NB4 (cell line): Measurements from ENCODE around the gene PAPSS2.
"Not testable (repeated sequence)": the region's sequence is repeated elsewhere in the genome, so short reads cannot be mapped to it uniquely, and the experiment has no call there.

Experiments
- MYC ChIP-seq: IDR thresholded peaks from 2 replicates; pipeline ENCODE4 v1.6.1; 2011; ENCODE audit warnings: low read depth, low read length
- POLR2A ChIP-seq: IDR thresholded peaks from 2 replicates; pipeline ENCODE4 v1.6.1; 2011; ENCODE audit warnings: mild to moderate bottlenecking; ENCODE audit not compliant: insufficient read length; ENCODE audit errors: extremely low read depth
- TF ChIP-seq, protein P1 (sequence below): IDR thresholded peaks from 2 replicates; pipeline ENCODE4 v1.6.1; 2011; ENCODE audit warnings: low read depth, low read length
- TF ChIP-seq, protein P2 (sequence below): IDR thresholded peaks from one replicate; pipeline ENCODE4 v1.5.1; 2012; ENCODE audit warnings: low read depth, low read length

- TF ChIP-seq, protein P1, sequence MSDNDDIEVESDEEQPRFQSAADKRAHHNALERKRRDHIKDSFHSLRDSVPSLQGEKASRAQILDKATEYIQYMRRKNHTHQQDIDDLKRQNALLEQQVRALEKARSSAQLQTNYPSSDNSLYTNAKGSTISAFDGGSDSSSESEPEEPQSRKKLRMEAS = not testable (repeated sequence)
- not testable (repeated sequence) for TF ChIP-seq POLR2A, MYC
- TF ChIP-seq, protein P2, sequence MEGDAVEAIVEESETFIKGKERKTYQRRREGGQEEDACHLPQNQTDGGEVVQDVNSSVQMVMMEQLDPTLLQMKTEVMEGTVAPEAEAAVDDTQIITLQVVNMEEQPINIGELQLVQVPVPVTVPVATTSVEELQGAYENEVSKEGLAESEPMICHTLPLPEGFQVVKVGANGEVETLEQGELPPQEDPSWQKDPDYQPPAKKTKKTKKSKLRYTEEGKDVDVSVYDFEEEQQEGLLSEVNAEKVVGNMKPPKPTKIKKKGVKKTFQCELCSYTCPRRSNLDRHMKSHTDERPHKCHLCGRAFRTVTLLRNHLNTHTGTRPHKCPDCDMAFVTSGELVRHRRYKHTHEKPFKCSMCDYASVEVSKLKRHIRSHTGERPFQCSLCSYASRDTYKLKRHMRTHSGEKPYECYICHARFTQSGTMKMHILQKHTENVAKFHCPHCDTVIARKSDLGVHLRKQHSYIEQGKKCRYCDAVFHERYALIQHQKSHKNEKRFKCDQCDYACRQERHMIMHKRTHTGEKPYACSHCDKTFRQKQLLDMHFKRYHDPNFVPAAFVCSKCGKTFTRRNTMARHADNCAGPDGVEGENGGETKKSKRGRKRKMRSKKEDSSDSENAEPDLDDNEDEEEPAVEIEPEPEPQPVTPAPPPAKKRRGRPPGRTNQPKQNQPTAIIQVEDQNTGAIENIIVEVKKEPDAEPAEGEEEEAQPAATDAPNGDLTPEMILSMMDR = not testable (repeated sequence)
These were observed 15.2 kb upstream of the PAPSS2 start for GRCh38 chr10:87644500-87644899.
